ENCODE measurements around the gene URAD. TPM values are rescaled to one million over a fixed set of nuclear protein-coding genes. Genes with fewer than 3 reads are reported as not detected.

Gene URAD
- total RNA-seq, 1 experiment from 2014 or later, result not detected

DNA sequence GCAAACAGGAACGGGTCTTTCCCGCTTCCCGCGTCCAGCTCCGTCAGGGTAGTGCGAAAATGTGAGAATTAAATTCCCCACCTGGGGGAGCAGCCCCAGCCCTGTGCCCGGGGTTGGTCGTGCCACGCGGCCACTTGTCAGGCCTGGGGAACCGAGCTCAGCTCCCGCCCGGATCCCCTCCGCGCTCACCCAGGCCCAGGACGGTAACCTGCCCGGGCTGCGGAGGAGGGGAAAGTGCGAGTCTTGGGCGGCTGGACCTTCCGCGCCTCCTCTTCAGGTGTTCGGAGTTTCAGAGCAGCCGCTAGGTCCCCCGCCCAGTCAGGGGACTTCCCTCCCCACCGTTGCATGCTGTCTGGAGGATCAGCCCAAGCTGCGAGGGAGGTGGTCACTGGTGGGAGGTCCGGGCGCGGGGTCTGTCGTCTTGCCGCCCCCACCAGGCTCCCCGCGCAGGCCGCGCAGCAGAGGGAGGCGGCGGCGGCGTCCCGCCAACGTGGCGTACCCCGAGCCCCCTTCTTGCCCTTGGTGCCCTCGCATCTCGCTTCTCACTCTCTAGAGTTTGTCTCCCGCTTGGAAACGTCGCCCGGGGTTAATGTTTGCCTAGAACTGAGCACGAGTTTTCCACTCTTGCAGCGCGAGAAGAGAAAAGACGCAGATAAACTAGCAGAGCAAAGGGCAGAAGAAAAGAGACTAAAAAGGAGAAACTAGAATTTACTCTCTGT lies 8.1 kb downstream of the URAD start:
- Histone ChIP-seq H3K27me3 (replicated peaks) (peaks cover 66% of the 10 kb centered on the region), H3K36me3 (no peaks in the 10 kb centered on the region), H3K27ac (no peak overlapping the region), H3K9me3 (replicated peaks) (no peaks in the 10 kb centered on the region), H3K4me1 (replicated peaks) (no peaks in the 10 kb centered on the region), H3K4me3 (no peak overlapping the region)
- no peak for DNase-seq (ENCODE audit: low read depth in 1 of 2, low spot score in 2 of 2)

- H3K9me3 ChIP-seq (replicated peaks), result no peaks in the 10 kb centered on the region
- H3K4me3 ChIP-seq, result no peak overlapping the region
- no peak overlapping the region for H3K27ac ChIP-seq
- H3K4me1 ChIP-seq (replicated peaks), result no peaks in the 10 kb centered on the region
- H3K27me3 ChIP-seq (replicated peaks), result peaks cover 72% of the 10 kb centered on the region
- H3K36me3 ChIP-seq, result no peaks in the 10 kb centered on the region
- no peak for DNase-seq (ENCODE audit: low read depth in 1 of 2, low spot score in 2 of 2)
Observed at GRCh38 chr13:27979765-27980279, 8.7 kb downstream of the URAD start.

- peaks cover 79% of the 10 kb centered on the region for H3K27me3 ChIP-seq (replicated peaks)
- H3K27ac ChIP-seq, result no peak overlapping the region
- H3K9me3 ChIP-seq (replicated peaks), result no peaks in the 10 kb centered on the region
- no peaks in the 10 kb centered on the region for H3K36me3 ChIP-seq
- no peaks in the 10 kb centered on the region for H3K4me1 ChIP-seq (replicated peaks)
- no peak overlapping the region for H3K4me3 ChIP-seq
- DNase-seq (ENCODE audit: low read depth in 1 of 2, low spot score in 2 of 2), result no peak
Observed at GRCh38 chr13:27979001-27979643, 9.4 kb downstream of the URAD start.

GRCh38 chr13:27978301-27978968 lies 10.1 kb downstream of the URAD start:
- no peaks in the 10 kb centered on the region for H3K9me3 ChIP-seq (replicated peaks)
- no peak overlapping the region for H3K4me3 ChIP-seq
- H3K27me3 ChIP-seq (replicated peaks), result peaks cover 79% of the 10 kb centered on the region
- no peak overlapping the region for H3K27ac ChIP-seq
- DNase-seq (ENCODE audit: low read depth in 1 of 2, low spot score in 2 of 2), result no peak
- H3K4me1 ChIP-seq (replicated peaks), result no peaks in the 10 kb centered on the region
- no peaks in the 10 kb centered on the region for H3K36me3 ChIP-seq

DNA sequence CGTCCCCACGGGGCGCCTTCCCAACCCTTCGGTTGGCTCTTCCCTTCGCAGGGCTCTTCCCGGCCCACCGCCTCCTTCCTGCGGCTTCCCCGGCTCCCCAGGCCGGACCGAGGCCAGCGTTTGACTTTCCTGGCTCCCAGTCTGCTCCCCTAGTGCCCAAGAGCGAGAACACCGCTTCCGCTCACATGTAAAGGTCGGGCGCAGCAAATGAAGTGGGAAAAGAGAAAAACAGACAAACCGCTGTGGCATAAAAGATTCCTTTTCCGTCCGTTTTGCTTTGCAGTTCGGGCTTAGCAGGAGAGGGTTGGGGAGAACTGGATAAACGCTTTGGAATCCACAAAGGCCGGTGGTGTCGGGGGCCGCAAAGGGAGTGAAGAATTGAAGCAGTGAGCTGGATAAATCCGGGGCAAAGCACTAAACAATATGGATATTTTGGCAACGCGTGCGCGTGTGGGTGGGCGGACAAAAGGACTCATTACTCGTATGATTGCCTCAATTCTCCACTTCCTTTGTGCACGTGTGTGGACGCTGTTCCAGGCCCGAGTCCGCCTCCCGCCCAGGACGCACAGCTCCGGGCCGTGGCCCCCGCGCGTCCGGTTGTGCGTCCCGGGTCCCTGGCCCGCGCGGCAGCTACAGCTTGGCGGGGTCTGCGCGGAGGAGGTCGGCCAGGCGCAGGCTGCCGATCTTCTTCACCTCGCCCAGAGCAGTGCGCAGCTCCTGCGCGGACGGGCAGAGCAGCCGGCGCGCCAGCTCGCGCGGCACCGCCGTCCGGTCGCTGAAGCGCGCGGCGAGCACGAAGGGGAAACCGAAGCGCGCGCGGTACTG lies 10.8 kb downstream of the URAD start:
- no peak for DNase-seq (ENCODE audit: low read depth in 1 of 2, low spot score in 2 of 2)

GRCh38 chr13:27976362-27977091 lies 12.0 kb downstream of the URAD start:
- Histone ChIP-seq H3K4me3 (no peak overlapping the region), H3K4me1 (replicated peaks) (no peaks in the 10 kb centered on the region), H3K27me3 (replicated peaks) (peaks cover 74% of the 10 kb centered on the region), H3K27ac (no peak overlapping the region), H3K36me3 (no peaks in the 10 kb centered on the region), H3K9me3 (replicated peaks) (no peaks in the 10 kb centered on the region)
- DNase-seq (ENCODE audit: low read depth in 1 of 2, low spot score in 2 of 2), result no peak

More for the DNA sequence above, 10.8 kb downstream of the URAD start:
- Histone ChIP-seq H3K4me3 (no peak overlapping the region), H3K4me1 (replicated peaks) (no peaks in the 10 kb centered on the region), H3K36me3 (no peaks in the 10 kb centered on the region), H3K27ac (no peak overlapping the region), H3K27me3 (replicated peaks) (peaks cover 79% of the 10 kb centered on the region), H3K9me3 (replicated peaks) (no peaks in the 10 kb centered on the region)

DNA sequence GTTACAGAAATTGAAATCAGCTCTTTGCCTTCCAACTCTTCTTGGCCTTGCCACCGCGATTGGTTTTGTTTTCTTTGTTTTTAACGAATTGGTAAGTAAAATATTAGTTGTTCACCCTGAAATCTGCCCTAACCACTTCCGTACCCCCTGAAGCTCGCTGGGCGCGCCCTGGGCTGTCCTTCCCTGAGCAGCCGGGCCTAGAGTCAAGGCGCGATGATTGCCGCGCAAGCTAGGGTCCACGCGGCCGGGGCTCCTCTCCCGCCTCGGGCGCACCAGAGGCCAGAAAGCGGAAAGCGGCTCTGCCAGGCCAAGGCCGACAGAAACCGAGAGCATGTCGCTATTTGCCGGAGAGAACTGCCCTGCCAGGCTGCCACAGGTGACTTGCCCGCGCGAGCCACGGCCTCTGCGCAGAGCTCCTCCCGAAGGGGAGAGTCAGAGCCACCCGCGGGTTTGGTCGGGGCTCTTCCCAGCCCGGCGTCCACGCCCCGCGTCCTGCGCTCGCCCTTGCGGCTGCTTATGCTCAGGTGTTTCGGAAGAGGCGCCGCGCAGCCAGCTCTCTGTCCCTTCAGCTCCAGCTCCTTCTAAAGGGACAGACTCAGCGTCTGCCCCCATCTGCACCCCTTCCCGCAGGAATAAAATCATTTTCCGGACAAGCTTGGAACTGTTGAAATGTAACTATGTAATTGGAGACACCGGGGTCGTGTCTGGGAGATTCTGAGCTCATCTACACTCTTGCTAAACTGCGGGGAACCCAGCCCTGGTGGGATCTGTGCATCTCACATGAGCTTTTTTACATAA lies 12.7 kb downstream of the URAD start:
- Histone ChIP-seq H3K27ac (no peak overlapping the region), H3K4me3 (no peak overlapping the region), H3K9me3 (replicated peaks) (no peaks in the 10 kb centered on the region), H3K27me3 (replicated peaks) (peaks cover 66% of the 10 kb centered on the region), H3K36me3 (no peaks in the 10 kb centered on the region), H3K4me1 (replicated peaks) (no peaks in the 10 kb centered on the region)
- no peak for DNase-seq (ENCODE audit: low read depth in 1 of 2, low spot score in 2 of 2)

DNA sequence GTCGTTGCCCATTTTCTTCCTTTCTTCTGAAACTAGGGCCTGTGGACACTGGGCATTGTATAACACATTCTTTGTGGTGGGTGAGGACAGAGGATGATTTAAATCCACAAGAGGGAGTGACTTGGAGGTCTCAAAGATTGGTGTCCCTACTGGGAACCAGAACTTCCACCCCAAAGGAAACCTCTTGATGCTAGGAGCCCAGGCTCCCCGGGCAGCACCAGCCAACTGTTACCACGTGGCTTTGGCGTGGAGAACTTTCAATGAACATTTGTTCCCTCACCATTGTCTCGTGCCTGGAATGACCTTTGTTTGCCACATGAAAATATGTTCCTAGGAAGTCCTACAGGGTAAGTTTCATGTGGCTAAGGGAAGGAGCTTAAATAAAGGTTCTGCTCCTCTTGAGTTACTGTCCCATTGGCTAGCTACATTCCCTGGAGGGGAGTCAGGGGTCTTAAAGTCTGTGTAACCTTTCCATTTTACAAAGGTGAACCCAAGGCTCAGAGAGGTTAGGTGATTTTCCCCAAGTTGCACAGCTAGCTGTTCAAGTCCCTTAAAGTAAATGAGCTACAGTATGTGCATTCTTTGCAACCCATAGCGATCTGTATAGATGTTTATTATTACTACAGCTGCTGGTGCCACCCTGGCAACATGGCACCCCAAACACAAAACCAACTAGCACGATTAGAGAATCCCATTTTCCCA lies 14.4 kb downstream of the URAD start:
- no peak overlapping the region for H3K27ac ChIP-seq
- H3K4me1 ChIP-seq (replicated peaks), result no peaks in the 10 kb centered on the region
- peaks cover 64% of the 10 kb centered on the region for H3K27me3 ChIP-seq (replicated peaks)
- no peaks in the 10 kb centered on the region for H3K9me3 ChIP-seq (replicated peaks)
- H3K4me3 ChIP-seq, result no peak overlapping the region
- no peak for DNase-seq (ENCODE audit: low read depth in 1 of 2, low spot score in 2 of 2)
- H3K36me3 ChIP-seq, result no peaks in the 10 kb centered on the region

DNA sequence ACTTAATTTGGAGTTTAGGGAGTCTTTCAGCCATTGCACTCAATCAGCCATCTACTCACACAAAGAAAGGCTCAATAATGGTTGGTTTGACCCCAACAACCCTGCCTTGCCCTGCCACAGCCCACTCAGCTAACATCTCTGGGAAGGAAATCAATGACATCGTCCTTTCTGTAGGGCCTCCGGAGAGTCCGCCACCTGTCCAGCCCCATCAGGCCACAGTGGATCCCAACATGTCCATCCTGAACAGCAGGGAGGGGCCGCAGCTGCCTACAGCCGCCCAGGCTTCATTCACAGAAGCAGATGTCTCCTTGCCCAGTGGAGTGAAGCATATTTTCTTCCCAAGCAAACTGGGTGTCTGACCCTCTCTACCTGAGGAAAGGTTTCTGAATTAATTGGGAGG lies 15.2 kb downstream of the URAD start:
- Histone ChIP-seq H3K4me1 (replicated peaks) (no peaks in the 10 kb centered on the region), H3K9me3 (replicated peaks) (no peaks in the 10 kb centered on the region), H3K27ac (no peak overlapping the region), H3K27me3 (replicated peaks) (peaks cover 64% of the 10 kb centered on the region), H3K36me3 (no peaks in the 10 kb centered on the region), H3K4me3 (no peak overlapping the region)
- DNase-seq (ENCODE audit: low read depth in 1 of 2, low spot score in 2 of 2), result no peak

DNA sequence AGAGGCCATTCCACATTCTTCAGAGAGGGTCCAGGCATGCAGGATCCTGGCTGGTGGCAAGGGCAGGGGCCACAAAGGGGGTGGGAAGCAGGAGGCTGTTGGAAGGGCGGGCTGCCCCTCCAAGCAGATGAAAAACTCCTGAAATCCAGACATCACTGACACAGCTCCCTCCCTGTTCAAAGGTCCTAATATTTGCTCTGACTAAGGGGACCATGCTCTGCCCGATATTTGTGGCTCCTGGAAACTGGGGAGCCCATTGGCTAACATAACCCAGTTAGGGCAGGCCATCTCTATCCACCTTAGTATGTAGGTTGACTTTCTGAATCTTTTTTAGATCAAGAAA lies 16.0 kb downstream of the URAD start:
- H3K9me3 ChIP-seq (replicated peaks), result no peaks in the 10 kb centered on the region
- H3K4me3 ChIP-seq, result no peak overlapping the region
- no peaks in the 10 kb centered on the region for H3K36me3 ChIP-seq
- DNase-seq (ENCODE audit: low read depth in 1 of 2, low spot score in 2 of 2), result no peak
- H3K4me1 ChIP-seq (replicated peaks), result no peaks in the 10 kb centered on the region
- H3K27ac ChIP-seq, result no peak overlapping the region
- H3K27me3 ChIP-seq (replicated peaks), result peaks cover 64% of the 10 kb centered on the region

- H3K36me3 ChIP-seq, result no peaks in the 10 kb centered on the region
- H3K9me3 ChIP-seq (replicated peaks), result no peaks in the 10 kb centered on the region
- no peak overlapping the region for H3K4me3 ChIP-seq
- no peak for DNase-seq (ENCODE audit: low read depth in 1 of 2, low spot score in 2 of 2)
- H3K4me1 ChIP-seq (replicated peaks), result no peaks in the 10 kb centered on the region
- peaks cover 65% of the 10 kb centered on the region for H3K27me3 ChIP-seq (replicated peaks)
- no peak overlapping the region for H3K27ac ChIP-seq
Observed at GRCh38 chr13:27971776-27972477, 16.6 kb downstream of the URAD start.

DNA sequence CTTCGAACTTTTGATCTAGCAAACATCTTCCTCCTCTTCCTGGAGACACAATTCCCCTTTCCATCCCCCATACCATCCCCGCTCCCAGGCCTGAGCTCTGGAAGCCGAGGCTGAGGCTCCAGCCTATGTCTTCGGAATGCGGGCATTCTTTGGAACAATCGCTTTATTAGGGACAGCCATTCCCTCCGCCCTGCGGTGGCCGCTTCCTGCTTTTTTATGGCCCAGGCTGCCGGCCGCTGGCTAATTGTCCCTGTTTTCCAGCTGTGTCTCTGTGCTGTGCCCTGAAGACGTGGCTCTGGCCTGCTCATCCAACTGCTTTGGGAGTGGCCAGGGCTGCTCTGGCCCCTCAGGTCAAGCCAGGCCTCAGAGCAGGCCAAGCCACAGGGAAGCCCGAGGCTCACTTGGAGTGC lies 17.3 kb downstream of the URAD start:
- Histone ChIP-seq H3K9me3 (replicated peaks) (no peaks in the 10 kb centered on the region), H3K4me3 (no peak overlapping the region), H3K27me3 (replicated peaks) (peaks cover 67% of the 10 kb centered on the region), H3K27ac (no peak overlapping the region), H3K4me1 (replicated peaks) (no peaks in the 10 kb centered on the region), H3K36me3 (no peaks in the 10 kb centered on the region)
- DNase-seq (ENCODE audit: low read depth in 1 of 2, low spot score in 2 of 2), result no peak
